HT1080 (cell line): ENCODE data around the gene FANK1. TPM values are rescaled to one million over a fixed set of nuclear protein-coding genes. Genes with fewer than 3 reads are reported as not detected.
A peak's percentile ranks its signal among the peaks of the same experiment; 100 is the strongest.
"Not testable (repeated sequence)": the region's sequence is repeated elsewhere in the genome, so short reads cannot be mapped to it uniquely, and the experiment has no call there.

Experiments
- DNase-seq: peaks from one replicate; pipeline ENCODE4 v3.0.0-alpha.2; 2015; ENCODE audit warnings: low read depth
- total RNA-seq: library from RNA; depleted of rRNA; stranded (reverse); fragments of >200 nt; shearing (Covaris generic); gene quantifications from 2 replicates; pipeline ENCODE4 v1.2.3, GENCODE V29; 2014

Gene FANK1
- total RNA-seq, 1 experiment from 2014 or later: 0.42 TPM

DNA sequence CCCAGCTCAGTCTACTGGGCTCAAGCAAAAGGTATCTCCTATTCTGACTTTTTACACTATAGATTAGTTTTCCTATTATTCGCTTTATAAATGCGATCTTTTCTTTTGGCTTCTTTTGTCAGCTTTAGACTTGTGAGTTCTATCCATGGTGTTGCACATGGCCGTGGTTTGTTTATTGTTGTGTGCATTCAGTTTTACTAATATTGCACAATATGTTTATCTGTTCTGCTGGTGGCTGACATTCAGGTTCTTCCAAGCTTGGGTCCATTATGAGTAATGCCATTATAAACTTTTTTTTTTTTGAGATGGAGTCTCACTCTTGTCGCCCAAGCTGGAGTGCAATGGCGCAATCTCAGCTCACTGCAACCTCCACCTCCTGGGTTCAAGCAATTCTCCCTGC lies 30.9 kb downstream of the FANK1 start:
- not testable (repeated sequence) for DNase-seq

DNA sequence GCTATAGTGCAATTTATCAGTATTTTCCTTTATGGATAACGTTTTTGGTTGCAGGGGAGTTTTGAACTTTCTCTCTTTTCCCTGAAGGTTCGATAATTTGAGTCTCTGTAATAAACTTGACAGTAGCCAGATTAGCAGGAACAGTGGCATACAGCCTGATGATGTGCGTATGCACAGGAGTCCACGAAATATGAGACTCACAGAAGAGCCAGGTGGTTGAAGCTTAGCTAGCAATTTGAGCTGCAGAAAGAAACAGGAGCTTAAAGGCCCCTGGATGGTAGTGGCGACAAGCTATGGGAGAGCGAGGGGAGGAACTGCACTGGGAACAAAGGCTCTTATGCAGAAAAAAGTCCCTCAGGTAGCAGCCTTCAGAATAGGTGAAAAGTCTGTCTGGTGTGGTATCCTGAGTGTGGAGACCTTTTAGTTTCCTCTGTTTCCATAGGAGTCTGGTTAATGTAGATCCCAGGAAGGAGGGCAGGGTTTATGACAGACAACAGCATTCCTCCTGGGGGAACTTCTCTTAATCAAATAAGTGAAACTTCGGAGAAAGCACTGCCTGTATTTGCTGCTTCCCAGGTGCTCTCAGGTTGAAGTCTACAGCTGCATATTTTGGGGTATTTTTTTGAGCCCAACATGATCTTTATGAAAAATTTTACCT lies 32.7 kb downstream of the FANK1 start:
- DNase-seq: no peak

DNA sequence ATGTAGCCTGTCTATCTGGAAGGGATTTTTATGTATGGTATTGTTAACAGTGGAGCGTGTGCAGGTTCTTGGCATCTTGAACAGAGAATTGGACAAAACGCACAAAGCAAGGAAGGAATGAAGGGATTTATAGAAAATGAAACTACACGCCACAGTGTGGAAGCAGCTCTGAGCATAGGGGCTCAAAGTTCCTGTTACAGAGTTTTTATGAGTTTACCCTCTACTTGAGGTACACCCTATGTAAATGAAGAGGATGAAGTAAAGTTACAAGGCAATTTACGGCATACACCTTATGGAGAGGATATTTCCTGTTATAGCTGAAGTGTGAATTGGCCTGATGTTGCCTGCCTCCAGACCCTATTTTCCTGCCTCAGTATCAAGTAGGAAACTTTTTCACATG lies 33.3 kb downstream of the FANK1 start:
- no peak for DNase-seq

DNA sequence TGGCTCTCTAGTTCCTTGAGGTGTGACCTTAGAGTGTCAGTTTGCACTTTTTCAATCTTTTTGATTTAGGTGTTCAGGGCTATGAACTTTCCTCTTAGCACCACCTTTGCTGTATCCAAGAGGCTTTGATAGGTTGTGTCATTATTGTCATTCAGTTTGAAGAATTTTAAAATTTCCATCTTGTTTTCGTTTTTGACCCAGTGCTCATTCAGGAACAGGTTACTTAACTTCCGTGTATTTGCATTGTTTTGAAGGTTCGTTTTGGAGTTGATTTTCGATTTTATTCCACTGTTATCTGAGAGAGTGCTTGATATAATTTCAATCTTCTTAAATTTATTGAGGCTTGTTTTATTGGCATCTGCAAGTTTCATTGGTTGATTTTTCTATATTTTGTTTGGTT lies 37.3 kb downstream of the FANK1 start:
- no peak for DNase-seq

DNA sequence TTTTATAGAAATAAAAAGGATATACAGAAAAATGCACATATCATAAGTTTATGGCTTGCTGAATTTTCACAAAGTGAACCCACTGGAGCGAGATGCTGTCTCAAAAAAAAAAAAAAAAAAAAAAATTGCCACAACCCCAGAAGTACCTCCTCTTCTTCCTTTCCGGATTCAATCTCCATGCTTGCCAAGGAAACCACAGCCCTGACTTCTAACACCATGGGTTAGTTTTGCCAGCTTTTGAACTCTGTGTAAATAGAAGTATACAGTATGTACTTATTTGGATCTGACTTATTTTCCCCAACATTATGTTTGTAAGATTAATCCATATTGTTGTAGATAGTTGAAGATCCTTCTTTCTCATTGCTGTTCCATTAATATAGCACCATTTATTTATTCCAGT lies 40.0 kb downstream of the FANK1 start:
- no peak for DNase-seq

DNA sequence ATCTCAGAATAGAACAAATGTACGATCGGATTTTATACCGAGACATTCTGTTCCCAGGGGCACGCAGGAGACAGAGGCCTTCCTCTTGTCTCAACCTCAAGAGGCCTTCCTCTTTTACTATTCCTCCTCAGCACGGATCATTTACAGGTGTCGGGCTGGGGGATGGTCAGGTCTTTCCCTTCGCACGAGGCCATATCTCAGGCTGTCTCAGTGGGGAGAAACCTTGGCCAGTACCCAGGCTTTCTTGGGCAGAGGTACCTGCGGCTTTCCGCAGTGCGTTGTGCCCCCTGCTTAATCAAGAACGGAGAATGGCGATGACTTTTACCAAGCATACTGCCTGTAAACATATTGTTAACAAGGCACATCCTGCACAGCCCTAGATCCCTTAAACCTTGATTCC lies 44.2 kb downstream of the FANK1 start:
- DNase-seq: no peak

DNA sequence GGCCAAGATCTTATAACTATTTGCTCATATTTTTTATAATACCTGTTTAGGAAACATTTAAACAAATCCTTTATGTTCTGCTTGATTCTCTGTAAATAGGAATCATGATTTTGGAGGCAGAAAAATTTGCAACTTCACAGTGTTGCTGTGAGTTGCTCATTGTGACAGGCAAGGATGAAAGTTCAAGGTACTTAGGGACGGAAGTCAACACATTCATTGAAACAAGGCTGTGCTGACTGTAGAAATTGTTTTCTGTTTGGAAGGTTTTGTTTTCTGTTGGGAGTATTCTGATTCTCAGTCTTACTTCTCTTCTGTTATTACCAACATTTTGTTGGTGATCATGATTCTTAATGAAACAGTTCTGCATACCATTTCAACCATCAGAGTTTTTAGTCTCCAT lies 54.9 kb downstream of the FANK1 start:
- no peak for DNase-seq

DNA sequence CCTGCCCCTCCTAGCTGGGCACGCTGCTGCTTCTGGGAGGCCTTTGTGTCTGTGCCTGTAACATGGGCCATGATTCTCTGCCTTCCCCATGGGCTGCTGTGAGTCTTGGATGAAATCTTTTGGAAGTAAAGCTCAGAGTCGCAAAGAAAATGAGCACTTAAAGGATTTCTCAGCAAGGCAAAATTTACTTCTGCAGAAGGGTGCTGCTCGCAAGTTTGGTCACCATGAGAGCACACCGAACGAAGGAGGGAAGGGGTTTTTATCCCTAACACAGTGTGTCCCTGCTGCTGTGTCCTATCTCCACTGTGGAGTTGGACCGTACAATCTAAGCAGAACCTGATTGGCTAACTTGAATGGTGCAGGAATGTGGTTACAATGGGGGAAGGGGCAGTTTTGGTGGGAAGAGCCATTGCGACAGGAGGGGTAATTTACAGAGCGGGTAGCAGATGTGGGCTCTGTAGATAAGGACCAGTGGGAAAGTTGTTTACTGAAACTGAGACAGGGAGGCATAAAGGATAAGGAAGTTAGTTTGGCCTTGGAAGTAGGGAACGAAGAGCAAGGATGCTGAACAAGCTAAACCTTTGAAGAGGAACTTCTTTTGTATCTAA lies 57.5 kb downstream of the FANK1 start:
- no peak for DNase-seq

DNA sequence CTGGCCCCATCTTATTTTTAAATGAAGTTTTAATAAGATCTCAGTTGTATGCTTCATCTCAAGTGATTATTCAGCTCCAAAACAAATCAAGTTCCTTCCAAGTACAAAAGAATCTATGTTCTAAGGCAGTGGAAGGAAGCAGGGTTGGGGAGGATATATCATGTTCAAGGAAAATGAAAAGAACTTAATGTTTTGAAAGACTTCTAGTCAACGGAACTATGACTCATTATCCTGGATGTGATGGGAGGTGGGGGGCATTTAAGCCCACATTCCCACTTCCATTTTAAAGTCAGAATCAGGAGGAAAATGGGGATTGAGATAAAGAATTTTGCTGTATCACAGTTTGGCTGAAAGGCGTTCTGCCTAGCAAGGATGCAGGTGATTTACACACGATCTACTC lies 59.4 kb downstream of the FANK1 start:
- peak; percentile 64 for DNase-seq

DNA sequence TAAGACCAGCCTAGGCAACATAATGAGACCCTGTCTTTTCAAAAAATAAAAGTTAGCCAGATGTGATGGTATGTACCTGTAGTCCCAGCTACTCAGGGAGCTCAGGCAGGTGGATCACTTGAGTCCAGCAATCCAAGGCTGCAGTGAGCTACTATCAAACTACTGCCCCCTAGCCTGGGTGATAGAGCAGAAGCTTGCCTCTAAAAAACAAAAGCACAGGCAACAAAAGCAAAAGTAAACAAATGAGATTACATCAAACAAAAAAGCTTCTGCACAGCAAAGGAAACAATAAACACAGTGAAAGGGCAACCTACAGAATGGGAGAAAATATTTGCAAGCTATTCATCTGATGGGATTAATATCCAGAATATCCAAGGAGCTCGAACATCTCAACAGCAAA lies 65.4 kb downstream of the FANK1 start:
- DNase-seq: no peak

DNA sequence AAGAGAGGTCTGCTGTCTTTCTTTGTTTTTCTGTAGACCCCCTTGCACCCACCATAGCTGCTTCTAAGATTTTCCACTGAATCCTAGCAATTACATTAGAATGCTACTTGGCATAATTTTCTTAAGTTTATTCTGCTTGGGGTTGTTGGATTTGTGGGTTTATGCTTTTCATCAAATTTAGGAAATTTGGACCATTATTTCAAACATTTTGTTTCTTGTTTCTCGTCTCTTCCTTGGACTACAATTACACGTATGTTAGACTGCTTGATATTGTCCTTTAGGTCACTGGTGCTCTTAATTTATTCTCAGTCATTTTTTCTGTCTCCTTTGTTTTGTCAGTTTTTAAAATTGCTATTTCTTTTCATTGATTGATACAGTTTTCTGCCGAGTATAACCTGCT lies 65.8 kb downstream of the FANK1 start:
- DNase-seq: no peak

DNA sequence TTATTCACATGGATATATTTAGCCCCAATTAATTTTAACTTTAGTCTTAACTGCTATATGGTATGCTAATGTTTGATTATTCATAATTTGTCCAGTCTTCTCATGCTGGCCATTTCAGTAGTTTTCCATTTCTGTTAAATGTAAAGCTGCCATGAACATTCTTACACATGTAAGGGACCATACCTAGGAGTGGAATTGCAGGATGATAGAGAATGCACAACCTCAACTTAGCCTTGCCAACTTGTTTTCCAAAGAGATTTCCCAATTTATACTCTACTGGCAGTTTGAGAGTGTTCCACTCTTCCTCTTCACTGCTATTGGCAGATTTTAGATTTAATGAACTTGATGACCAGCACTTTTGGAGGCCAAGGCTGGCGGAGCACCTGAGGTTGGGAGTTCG lies 68.2 kb downstream of the FANK1 start:
- DNase-seq: no peak

DNA sequence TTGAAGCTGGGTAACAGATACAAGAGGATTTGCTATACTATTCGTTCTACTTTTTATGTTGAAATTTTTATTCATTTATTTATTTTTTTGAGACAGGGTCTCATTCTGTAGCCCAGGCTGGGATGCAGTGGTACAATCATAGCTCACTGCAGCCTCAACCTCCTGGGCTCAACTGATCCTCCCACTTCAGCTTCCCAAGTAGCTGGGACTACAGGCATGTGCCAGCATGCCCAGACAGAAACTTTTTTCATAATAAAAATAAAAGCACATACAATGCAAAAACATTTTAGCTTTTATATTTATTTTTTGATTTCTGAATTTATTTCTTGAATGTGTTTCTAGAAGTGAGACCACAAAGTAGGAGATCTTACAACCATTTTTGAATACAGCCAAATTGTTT lies 71.2 kb downstream of the FANK1 start:
- no peak for DNase-seq

DNA sequence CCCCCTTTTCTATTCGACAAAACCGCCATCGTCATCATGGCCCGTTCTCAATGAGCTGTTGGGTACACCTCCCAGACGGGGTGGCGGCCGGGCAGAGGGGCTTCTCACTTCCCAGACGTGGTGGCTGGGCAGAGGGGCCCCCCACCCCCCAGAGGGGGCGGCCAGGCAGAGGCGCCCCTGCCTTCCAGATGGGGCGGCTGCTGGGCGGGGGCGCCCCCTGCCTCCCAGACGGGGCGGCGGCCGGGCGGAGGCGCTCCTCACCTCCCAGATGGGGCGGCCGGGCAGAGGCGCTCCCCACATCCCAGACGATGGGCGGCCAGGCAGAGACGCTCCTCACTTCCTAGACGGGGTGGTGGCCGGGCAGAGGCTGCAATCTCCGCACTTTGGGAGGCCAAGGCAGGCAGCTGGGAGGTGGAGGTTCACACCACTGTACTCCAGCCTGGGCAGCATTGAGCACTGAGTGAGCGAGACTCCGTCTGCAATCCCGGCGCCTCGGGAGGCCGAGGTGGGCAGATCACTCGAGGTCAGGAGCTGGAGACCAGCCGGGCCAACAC lies 73.8 kb downstream of the FANK1 start:
- DNase-seq: not testable (repeated sequence)

DNA sequence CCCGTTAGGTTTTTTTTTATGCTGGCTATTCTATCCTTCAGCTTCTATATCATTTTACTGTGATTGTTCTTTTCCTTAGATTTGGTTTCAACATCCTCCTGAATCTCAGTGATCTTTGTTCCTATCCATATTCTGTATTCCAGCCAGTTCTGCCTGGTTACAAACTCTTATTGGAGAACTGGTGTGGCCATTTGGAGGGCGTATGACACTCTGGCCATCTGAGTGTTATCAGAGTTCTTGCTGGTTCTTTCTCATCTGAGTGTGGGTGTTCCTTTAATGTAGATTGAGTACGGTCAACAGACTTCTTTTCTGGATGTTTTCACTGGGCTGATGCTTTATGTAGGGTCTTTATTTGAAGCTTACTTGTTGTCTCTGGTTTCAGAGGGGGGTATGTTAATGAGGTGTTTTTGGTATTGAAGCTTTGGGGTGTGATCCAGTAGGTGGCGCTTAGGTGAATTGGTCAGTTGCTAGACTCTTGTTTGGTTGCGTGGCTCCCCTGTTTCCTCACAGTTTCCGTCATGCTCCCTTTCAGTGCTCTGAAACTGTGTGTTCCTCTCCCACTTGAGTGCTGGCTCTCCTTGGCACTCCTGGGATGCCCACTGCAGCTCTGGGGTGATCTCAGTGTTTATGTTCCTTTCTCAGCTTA lies 80.7 kb downstream of the FANK1 start:
- DNase-seq: no peak

DNA sequence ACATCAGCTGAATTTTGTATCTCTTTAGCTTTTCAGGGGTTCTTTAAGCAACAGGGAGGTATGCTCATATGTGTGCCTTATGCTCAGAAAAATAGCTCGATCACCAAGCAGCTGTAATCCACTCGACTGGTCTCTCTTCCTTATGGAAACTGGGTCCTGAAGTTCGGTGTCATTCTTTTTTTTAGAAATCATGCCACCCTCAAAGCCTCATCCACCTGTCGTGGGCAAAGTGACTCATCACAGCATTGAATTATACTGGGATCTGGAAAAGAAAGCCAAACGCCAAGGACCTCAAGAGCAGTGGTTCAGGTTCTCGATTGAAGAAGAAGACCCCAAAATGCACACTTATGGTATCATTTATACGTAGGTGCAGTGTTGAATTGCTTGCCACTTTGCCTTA lies 83.6 kb downstream of the FANK1 start:
- DNase-seq: no peak

DNA sequence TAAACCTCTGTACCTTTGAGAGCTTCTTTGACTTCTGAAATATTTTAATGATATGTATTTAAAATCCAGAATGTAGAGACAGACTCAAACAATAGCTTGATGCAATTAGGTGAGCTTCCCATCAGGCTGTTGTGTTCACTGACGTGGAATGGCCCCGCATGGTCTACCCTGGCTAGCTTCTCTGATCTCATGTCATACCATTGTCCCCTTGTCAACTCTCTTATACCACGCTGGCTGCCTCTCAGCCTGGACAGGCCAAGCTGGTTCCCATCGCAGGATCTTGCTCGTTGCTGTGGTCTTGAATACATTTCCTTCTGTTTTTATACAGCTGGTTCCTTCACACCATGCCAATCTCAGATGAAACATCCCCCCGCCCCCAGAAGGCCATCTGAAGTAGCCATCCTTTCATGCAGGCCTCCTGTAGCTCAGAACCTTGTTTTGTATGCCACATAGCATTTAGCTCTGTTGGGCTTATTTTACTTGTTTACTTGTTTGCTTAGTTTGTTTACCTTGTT lies 84.2 kb downstream of the FANK1 start:
- DNase-seq: no peak

DNA sequence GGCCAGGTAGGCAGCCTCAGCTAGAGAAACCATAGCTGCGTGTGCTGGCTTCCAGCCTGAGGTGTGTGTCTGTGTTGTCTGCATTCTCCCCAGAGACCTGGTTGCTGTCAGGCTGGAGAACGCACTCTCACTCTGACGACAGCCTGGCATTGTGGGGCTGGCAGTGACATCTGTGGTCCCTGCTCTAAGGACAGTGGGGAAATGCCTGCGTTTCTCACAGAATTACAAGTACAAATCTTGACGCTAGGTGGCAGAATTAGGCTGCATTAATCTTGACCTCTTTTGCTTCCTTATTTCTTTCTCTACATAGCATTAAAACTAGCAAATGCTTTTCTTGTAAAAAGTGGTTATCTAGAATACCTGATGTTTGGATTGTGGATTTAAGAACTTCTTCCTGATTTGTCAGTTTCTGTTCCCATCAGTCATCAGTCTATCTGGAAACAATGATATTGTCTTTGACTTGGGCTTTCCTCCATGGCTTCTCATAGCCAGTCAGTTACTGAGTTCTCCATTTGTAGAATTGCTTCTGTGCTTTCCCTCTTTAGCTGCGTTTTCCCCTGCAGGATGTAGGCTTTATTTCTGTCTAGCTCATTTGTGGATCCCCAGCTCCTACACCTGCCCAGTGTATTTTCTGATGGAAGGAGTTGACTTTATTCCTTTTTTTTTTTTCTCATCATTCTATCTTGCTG lies 86.0 kb downstream of the FANK1 start:
- DNase-seq: peak; percentile 72

DNA sequence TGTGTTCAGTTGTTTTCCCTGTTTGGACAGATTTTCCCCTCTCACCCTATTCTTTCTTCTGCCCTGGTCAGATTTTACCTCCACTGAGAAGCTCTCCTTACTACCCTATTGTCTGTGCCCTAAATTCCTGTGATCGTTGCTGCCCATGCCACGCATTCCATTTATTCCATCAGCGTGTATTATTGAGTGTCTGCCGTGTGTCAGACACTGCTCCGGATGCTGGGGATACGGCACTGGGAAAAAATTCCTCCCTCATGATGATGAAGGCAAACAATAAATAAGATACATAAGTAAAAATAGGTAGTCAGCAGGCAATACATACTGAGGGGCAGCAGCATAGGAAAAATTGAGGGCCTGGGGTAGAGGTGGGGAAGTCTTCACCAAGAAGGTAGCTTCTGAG lies 86.8 kb downstream of the FANK1 start:
- no peak for DNase-seq

DNA sequence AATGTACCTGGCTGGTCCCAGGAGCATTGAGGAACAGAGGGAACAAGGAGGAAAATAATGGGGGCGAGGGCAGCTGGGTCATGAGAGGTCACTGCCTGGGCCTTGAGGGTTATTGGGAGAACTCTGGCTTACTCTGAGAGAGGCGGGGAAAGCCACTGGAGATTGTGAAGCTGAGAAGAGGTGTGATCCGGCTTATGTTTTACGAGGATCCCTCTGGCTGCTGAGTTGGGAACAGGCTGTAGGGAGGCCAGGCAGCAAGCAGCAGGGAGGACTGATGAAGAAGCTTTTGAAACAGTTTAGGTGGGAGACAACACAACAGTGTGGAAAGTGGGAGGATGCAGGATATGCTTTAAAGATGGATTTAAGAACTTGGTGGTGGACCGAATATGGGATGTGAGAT lies 87.3 kb downstream of the FANK1 start:
- DNase-seq: no peak

DNA sequence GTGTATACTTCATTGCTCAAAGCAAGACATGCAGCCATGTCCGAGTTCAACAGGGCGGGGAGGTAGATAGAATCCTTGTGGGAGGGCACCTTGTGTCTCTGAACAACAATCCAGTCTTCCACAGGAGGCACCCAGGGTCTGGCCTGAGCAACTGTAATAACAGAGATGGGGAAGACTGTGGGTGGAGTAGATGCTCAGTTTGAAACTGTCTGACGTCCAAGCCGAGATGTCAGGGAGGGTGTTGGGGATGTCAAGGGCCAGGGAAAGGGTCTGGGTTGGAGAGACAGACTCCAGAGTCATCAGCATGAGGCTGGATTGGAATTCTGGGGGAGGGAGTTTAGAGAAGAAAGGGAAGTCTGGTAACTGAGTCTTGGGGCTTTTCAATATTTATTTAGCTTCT lies 88.0 kb downstream of the FANK1 start:
- no peak for DNase-seq
